ENCODE measurements around the gene ALKBH8.

The ALKBH8 gene

DNA sequence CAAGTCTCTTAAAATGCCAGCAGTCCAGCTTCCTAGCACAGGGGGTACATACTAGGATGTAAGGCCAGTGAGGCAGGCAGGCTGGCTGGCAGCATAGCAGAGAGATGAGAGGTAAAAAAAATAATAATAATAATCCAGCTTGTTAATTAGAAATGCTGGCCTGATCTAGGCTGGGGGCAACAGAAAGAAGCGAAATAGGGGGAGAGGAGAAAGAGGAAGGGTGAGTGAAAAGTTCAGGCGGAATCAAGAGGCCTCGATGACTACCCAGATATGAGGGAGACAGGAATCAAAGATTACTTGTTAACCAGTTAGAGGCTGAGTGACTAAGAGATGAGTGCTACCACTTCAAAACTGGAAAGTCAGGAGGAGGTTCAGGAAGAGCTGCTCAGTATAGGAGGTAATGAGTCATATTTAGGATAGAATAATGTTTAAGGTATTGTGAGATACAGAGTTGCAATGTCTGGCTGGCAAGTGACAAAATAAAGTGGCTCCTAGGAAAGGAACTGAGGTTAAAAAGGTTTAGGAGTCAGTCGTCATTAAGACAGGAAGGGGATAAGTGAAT is 2.8 kb downstream of the ALKBH8 start:
- TF ChIP-seq, protein P1, sequence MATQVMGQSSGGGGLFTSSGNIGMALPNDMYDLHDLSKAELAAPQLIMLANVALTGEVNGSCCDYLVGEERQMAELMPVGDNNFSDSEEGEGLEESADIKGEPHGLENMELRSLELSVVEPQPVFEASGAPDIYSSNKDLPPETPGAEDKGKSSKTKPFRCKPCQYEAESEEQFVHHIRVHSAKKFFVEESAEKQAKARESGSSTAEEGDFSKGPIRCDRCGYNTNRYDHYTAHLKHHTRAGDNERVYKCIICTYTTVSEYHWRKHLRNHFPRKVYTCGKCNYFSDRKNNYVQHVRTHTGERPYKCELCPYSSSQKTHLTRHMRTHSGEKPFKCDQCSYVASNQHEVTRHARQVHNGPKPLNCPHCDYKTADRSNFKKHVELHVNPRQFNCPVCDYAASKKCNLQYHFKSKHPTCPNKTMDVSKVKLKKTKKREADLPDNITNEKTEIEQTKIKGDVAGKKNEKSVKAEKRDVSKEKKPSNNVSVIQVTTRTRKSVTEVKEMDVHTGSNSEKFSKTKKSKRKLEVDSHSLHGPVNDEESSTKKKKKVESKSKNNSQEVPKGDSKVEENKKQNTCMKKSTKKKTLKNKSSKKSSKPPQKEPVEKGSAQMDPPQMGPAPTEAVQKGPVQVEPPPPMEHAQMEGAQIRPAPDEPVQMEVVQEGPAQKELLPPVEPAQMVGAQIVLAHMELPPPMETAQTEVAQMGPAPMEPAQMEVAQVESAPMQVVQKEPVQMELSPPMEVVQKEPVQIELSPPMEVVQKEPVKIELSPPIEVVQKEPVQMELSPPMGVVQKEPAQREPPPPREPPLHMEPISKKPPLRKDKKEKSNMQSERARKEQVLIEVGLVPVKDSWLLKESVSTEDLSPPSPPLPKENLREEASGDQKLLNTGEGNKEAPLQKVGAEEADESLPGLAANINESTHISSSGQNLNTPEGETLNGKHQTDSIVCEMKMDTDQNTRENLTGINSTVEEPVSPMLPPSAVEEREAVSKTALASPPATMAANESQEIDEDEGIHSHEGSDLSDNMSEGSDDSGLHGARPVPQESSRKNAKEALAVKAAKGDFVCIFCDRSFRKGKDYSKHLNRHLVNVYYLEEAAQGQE (IDR thresholded peaks at IDR 0.05; ENCODE audit: insufficient read depth in 1 of 2, low read depth in 2 of 2, low read length in 2 of 2): no peak
- TF ChIP-seq TAF1 (IDR thresholded peaks at IDR 0.05; ENCODE audit: borderline replicate concordance, insufficient read depth, low read length) (no peak), FOXP2 (optimal IDR thresholded peaks at IDR 0.05; ENCODE audit: borderline replicate concordance, extremely low read depth, extremely low read length, insufficient read depth) (no peak), SIN3A (IDR thresholded peaks at IDR 0.05; ENCODE audit: borderline replicate concordance, insufficient read depth, low read length) (no peak), POLR2AphosphoS5 (IDR thresholded peaks at IDR 0.05; ENCODE audit: low read depth, low read length) (no peak)

DNA sequence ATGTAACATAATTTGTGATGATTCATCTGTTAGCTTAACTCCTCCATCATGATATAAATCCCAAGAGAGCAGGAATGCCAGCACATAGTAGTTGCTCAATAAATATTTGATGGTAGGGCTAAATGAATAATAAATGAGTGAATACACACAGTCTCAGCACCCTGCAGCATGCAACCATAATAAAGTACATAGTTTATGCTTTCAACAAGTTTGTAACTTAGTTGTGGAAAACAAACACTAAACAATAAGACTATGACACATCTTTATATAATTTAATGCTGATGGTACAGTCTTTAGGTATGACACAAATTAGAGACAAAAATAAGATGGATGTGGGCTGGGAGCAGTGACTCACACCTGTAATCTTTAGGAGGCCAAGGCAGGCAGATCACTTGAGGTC is 3.8 kb downstream of the ALKBH8 start:
- TF ChIP-seq SIN3A (IDR thresholded peaks at IDR 0.05; ENCODE audit: borderline replicate concordance, insufficient read depth, low read length) (no peak), FOXP2 (optimal IDR thresholded peaks at IDR 0.05; ENCODE audit: borderline replicate concordance, extremely low read depth, extremely low read length, insufficient read depth) (no peak), TAF1 (IDR thresholded peaks at IDR 0.05; ENCODE audit: borderline replicate concordance, insufficient read depth, low read length) (no peak), POLR2AphosphoS5 (IDR thresholded peaks at IDR 0.05; ENCODE audit: low read depth, low read length) (no peak)
- TF ChIP-seq, protein P1 (IDR thresholded peaks at IDR 0.05; ENCODE audit: insufficient read depth in 1 of 2, low read depth in 2 of 2, low read length in 2 of 2): no peak

DNA sequence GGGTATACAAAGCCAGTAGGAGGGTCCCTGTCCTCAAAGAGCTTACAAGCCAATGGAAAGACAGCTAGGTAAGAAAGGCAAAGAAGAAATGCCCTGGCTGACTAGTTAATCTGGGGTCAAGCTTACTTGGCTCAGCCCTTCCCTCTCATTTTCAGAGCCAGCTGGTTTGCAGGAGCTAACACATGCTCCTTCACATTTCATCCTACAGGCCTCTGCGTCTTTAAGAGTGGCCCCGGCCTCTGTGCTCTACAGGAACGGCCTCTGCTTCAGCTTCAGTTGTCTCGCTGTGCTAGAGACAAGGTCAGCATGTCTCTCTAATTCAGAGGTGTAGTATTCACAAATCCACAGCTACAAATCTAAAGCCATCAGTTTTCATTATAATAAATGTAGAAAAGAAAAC is 15.2 kb downstream of the ALKBH8 start:
- TF ChIP-seq TAF1 (IDR thresholded peaks at IDR 0.05; ENCODE audit: borderline replicate concordance, insufficient read depth, low read length): no peak
- TF ChIP-seq, protein P1 (IDR thresholded peaks at IDR 0.05; ENCODE audit: insufficient read depth in 1 of 2, low read depth in 2 of 2, low read length in 2 of 2): no peak
- TF ChIP-seq FOXP2 (optimal IDR thresholded peaks at IDR 0.05; ENCODE audit: borderline replicate concordance, extremely low read depth, extremely low read length, insufficient read depth): no peak
- TF ChIP-seq POLR2AphosphoS5 (IDR thresholded peaks at IDR 0.05; ENCODE audit: low read depth, low read length): no peak
- TF ChIP-seq SIN3A (IDR thresholded peaks at IDR 0.05; ENCODE audit: borderline replicate concordance, insufficient read depth, low read length): no peak

DNA sequence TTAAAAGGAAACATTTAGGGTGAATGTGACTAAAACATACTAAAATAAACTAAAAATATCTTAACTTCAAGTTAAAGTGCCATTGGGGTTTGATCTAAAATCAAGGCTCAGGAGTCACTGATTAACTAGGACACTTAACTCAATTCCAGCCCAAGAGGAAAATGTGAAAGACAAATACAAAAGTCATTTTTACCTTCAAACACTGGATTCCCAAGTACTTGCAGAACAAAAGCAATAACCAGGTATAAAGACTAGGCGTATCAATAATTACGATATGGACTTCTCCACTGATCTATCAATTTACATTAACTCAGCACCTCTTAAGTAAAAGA is 15.6 kb downstream of the ALKBH8 start:
- TF ChIP-seq, protein P1 (IDR thresholded peaks at IDR 0.05; ENCODE audit: insufficient read depth in 1 of 2, low read depth in 2 of 2, low read length in 2 of 2): no peak
- TF ChIP-seq FOXP2 (optimal IDR thresholded peaks at IDR 0.05; ENCODE audit: borderline replicate concordance, extremely low read depth, extremely low read length, insufficient read depth) (no peak), SIN3A (IDR thresholded peaks at IDR 0.05; ENCODE audit: borderline replicate concordance, insufficient read depth, low read length) (no peak), POLR2AphosphoS5 (IDR thresholded peaks at IDR 0.05; ENCODE audit: low read depth, low read length) (no peak), TAF1 (IDR thresholded peaks at IDR 0.05; ENCODE audit: borderline replicate concordance, insufficient read depth, low read length) (no peak)

All from PFSK-1 (cell line).